HL-60 (cell line): Measurements from ENCODE around the gene ALKBH5.

Source experiments
- DNase-seq, 2 experiments: peaks; one replicate each; pipeline ENCODE4 v3.0.0-alpha.2; 2010 to 2020; ENCODE audit warnings: low read depth in 1 of 2, low spot score in 1 of 2
- H3K27ac ChIP-seq: fragments of 250-450 bp; sonication (Bioruptor Pico); replicated peaks from 2 replicates; pipeline ENCODE4 v1.5.1; 2020; ENCODE audit warnings: mild to moderate bottlenecking, moderate library complexity
- H3K27me3 ChIP-seq: fragments of 250-450 bp; sonication (Bioruptor Pico); 2 replicates; pipeline ENCODE4 v1.5.1; 2021; ENCODE audit warnings: mild to moderate bottlenecking, moderate library complexity; ENCODE audit not compliant: insufficient read depth, poor library complexity, severe bottlenecking
- H3K4me3 ChIP-seq: replicated peaks from 2 replicates; pipeline ENCODE4 v1.5.1; 2011; ENCODE audit warnings: mild to moderate bottlenecking, control low read depth, low read length; ENCODE audit not compliant: insufficient read depth
- CTCF ChIP-seq: IDR thresholded peaks from one replicate; pipeline ENCODE4 v1.5.1; 2011; ENCODE audit warnings: low read length, control low read depth, inconsistent platforms; ENCODE audit not compliant: insufficient read depth
- GABPA ChIP-seq: IDR thresholded peaks from 2 replicates; pipeline ENCODE4 v1.6.1; 2012; ENCODE audit warnings: low read depth
- POLR2AphosphoS5 ChIP-seq: IDR thresholded peaks from 2 replicates; pipeline ENCODE4 v1.6.1; 2012; ENCODE audit warnings: low read depth
- REST ChIP-seq: IDR thresholded peaks from 2 replicates; pipeline ENCODE4 v1.6.1; 2012; ENCODE audit warnings: low read depth; ENCODE audit not compliant: insufficient replicate concordance
- SPI1 ChIP-seq: IDR thresholded peaks from 2 replicates; pipeline ENCODE4 v1.6.1; 2012; ENCODE audit warnings: low read depth, mild to moderate bottlenecking, borderline replicate concordance

Gene ALKBH5

GRCh38 chr17:18187226-18187625 is 3.6 kb downstream of the ALKBH5 start:
- H3K4me3 ChIP-seq: peak overlapping the region; percentile 69
- no peak overlapping the region for H3K27ac ChIP-seq
- DNase-seq: no peak
- no peaks in the 10 kb centered on the region for H3K27me3 ChIP-seq
- TF ChIP-seq POLR2AphosphoS5 (no peak), SPI1 (no peak), GABPA (no peak), REST (no peak), CTCF (no peak)

- no peak for DNase-seq
- Histone ChIP-seq H3K27me3 (no peaks in the 10 kb centered on the region), H3K4me3 (peak overlapping the region; percentile 69), H3K27ac (no peak overlapping the region)
- TF ChIP-seq POLR2AphosphoS5: no peak
- TF ChIP-seq GABPA: no peak
- TF ChIP-seq SPI1: no peak
- TF ChIP-seq CTCF: no peak
- no peak for TF ChIP-seq REST
Observed at GRCh38 chr17:18187821-18188761, 4.5 kb downstream of the ALKBH5 start.

GRCh38 chr17:18190628-18191235 is 7.1 kb downstream of the ALKBH5 start:
- no peak for TF ChIP-seq SPI1
- TF ChIP-seq REST: no peak
- TF ChIP-seq GABPA: no peak
- TF ChIP-seq CTCF: no peak
- no peak for TF ChIP-seq POLR2AphosphoS5
- no peak overlapping the region for H3K4me3 ChIP-seq
- no peaks in the 10 kb centered on the region for H3K27me3 ChIP-seq
- no peak overlapping the region for H3K27ac ChIP-seq
- DNase-seq: no peak
